HL-60 (cell line): Measurements from ENCODE around the gene SF3B3.
A peak's percentile ranks its signal among the peaks of the same experiment; 100 is the strongest.
"Not testable (repeated sequence)": the region's sequence is repeated elsewhere in the genome, so short reads cannot be mapped to it uniquely, and the experiment has no call there.

ENCODE experiments used
- DNase-seq, 2 experiments: peaks; one replicate each; pipeline ENCODE4 v3.0.0-alpha.2; 2010 to 2020; ENCODE audit warnings: low read depth in 1 of 2, low spot score in 1 of 2
- H3K27ac ChIP-seq: fragments of 250-450 bp; sonication (Bioruptor Pico); replicated peaks from 2 replicates; pipeline ENCODE4 v1.5.1; 2020; ENCODE audit warnings: mild to moderate bottlenecking, moderate library complexity
- H3K27me3 ChIP-seq: fragments of 250-450 bp; sonication (Bioruptor Pico); 2 replicates; pipeline ENCODE4 v1.5.1; 2021; ENCODE audit warnings: mild to moderate bottlenecking, moderate library complexity; ENCODE audit not compliant: insufficient read depth, poor library complexity, severe bottlenecking
- H3K4me3 ChIP-seq: replicated peaks from 2 replicates; pipeline ENCODE4 v1.5.1; 2011; ENCODE audit warnings: mild to moderate bottlenecking, control low read depth, low read length; ENCODE audit not compliant: insufficient read depth
- GABPA ChIP-seq: IDR thresholded peaks from 2 replicates; pipeline ENCODE4 v1.6.1; 2012; ENCODE audit warnings: low read depth
- POLR2AphosphoS5 ChIP-seq: IDR thresholded peaks from 2 replicates; pipeline ENCODE4 v1.6.1; 2012; ENCODE audit warnings: low read depth
- REST ChIP-seq: IDR thresholded peaks from 2 replicates; pipeline ENCODE4 v1.6.1; 2012; ENCODE audit warnings: low read depth; ENCODE audit not compliant: insufficient replicate concordance
- SPI1 ChIP-seq: IDR thresholded peaks from 2 replicates; pipeline ENCODE4 v1.6.1; 2012; ENCODE audit warnings: low read depth, mild to moderate bottlenecking, borderline replicate concordance
- TF ChIP-seq, protein P1 (sequence below): IDR thresholded peaks from one replicate; pipeline ENCODE4 v1.5.1; 2011; ENCODE audit warnings: low read length, control low read depth, inconsistent platforms; ENCODE audit not compliant: insufficient read depth

The SF3B3 gene

DNA sequence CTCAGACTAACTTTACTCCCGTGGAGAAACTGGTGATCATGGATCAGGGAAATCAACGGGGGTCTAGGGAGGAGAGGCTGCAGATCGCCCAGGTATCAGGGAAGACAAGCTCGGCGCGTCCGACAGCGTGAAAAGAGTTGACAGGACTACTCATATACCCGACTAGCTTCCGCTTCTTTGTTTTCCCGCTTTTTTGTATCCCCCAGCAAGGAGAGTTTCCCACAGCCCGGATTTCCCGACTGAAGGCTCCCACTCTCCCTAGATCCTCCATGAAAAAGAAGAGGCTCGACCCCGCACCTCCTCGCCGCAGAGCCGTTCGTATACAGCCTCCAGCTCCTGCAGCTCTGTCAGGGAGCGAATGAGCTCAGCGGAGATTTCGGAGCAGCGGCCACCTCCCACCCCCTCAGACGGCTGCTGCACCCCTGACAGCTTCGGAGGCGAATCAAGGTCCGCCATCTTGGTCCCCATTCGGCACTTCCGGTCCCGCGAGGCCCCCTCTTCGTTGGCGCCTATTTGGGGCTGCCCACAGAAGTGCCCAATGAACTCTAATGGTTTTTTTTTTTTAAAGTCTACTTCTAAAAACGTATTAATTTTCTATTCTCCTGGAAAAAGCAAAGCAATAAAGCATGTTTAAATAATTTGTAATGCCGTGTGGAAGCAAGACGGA, 407 bp upstream of the SF3B3 start, which contains the start of gene COG4:
TSS of gene COG4 (minus strand) at position 479 of the 667 bp plus-strand sequence. CDS start at position 468, 11 bp downstream.
- peak within 1 kb of the TSS; percentile 60 for H3K4me3 ChIP-seq
- peak; percentile 69 for TF ChIP-seq GABPA
- TF ChIP-seq, protein P1, sequence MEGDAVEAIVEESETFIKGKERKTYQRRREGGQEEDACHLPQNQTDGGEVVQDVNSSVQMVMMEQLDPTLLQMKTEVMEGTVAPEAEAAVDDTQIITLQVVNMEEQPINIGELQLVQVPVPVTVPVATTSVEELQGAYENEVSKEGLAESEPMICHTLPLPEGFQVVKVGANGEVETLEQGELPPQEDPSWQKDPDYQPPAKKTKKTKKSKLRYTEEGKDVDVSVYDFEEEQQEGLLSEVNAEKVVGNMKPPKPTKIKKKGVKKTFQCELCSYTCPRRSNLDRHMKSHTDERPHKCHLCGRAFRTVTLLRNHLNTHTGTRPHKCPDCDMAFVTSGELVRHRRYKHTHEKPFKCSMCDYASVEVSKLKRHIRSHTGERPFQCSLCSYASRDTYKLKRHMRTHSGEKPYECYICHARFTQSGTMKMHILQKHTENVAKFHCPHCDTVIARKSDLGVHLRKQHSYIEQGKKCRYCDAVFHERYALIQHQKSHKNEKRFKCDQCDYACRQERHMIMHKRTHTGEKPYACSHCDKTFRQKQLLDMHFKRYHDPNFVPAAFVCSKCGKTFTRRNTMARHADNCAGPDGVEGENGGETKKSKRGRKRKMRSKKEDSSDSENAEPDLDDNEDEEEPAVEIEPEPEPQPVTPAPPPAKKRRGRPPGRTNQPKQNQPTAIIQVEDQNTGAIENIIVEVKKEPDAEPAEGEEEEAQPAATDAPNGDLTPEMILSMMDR = no peak
- no peak for TF ChIP-seq REST
- TF ChIP-seq POLR2AphosphoS5 = peak; percentile 72; the same call in 1 of the 2 replicates
- peak; percentile 18; the same call in 1 of the 2 replicates for TF ChIP-seq SPI1
- peak; percentile 76 to 91 for DNase-seq
- peak within 1 kb of the TSS; percentile 95 for H3K27ac ChIP-seq
- H3K27me3 ChIP-seq = no peaks in the 10 kb centered on the region

DNA sequence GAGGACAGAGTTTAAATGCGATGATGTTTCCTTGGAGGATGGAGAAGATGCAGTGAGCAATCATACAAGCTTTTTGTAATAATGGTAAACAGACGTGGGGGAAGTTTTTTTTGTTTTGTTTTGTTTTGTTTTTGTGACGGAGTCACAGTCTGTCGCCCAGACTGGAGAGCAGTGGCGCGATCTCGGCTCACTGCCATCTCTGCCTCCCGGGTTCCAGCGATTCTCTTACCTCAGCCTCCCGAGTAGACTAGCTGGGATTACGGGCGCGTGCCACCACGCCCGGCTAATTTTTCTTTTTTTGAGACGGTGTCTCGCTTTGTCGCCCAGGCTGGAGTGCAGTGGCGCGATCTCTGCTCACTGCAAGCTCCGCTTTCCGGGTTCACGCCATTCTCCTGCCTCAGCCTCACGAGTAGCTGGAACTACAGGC, 796 bp downstream of the SF3B3 start:
- Histone ChIP-seq H3K27ac (peak overlapping the region; percentile 95), H3K4me3 (peak overlapping the region; percentile 52)
- not testable (repeated sequence) for H3K27me3 ChIP-seq
- DNase-seq = peak in 1 of 2 experiments; percentile 18

DNA sequence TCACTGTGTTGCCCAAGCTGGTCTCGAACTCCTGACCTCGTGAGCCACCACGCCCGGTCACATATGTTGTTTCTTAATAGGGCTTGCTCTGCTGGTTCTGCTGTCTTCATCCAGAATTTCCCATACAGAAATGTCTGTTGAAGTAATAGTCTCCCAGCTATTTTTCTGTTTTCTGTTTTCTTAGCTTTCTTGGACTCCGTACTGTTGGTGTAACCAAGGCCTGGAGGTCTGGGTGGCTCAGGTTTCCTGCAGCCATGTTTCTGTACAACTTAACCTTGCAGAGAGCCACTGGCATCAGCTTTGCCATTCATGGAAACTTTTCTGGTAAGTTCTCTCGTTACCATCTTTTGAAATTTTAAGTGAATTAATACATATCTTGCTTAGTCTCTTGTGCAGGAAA, 2.8 kb downstream of the SF3B3 start:
- H3K27me3 ChIP-seq = no peaks in the 10 kb centered on the region
- no peak for TF ChIP-seq GABPA
- TF ChIP-seq, protein P1 = no peak
- TF ChIP-seq POLR2AphosphoS5 = no peak
- H3K4me3 ChIP-seq = peak overlapping the region; percentile 52
- peak overlapping the region; percentile 95 for H3K27ac ChIP-seq
- DNase-seq = no peak

DNA sequence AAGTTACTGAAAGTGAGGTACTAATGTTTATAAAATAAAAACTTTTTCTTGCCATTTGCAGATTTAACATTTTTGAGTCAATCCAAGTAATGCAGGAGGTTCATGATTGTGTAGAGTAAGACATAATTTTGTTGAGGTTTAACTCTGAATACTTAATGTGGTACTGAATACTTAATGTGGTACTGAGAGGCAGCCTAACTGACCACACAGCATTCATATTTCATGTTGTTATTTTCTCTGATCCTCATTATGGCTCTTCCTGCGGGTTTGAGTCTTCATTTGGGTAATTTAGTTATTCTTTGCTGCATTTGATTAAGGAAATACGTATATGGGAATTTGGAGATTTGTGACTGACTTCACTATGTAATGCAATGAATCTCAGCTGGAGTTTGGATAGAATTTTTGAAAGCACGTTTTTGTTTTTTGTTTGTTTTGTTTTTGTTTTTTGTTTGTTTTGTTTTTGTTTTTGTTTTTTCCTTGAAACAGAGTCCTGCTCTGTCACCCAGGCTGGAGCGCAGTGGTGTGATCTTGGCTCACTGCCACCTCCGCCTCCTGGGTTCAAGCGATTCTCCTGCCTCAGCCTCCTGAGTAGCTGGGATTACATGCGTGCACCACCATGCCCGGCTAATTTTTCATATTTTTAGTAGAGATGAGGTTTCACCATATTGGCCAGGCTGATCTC, 3.8 kb downstream of the SF3B3 start:
- no peak for DNase-seq
- Histone ChIP-seq H3K27ac (no peak overlapping the region), H3K4me3 (peak overlapping the region; percentile 52), H3K27me3 (no peaks in the 10 kb centered on the region)
- TF ChIP-seq, protein P1 = no peak
- TF ChIP-seq POLR2AphosphoS5 (no peak), SPI1 (no peak), GABPA (no peak), REST (no peak)
